SK-N-SH (cell line): Measurements from ENCODE around the gene CEP70. TPM values are rescaled to one million over a fixed set of nuclear protein-coding genes. Genes with fewer than 3 reads are reported as not detected.
"Not testable (repeated sequence)": the region's sequence is repeated elsewhere in the genome, so short reads cannot be mapped to it uniquely, and the experiment has no call there.

Experiments used
- CTCF ChIA-PET: fragments of 300-600, 350-600 bp; formaldehyde crosslinking; extraction: SDS; loops from one replicate; lab custom pipeline; 2021; lab: Yijun Ruan, JAX
- POLR2A ChIA-PET: fragments of 350-600 bp; sonication (Branson Sonifier 250); formaldehyde crosslinking; extraction: SDS; loops from one replicate; lab custom pipeline; 2020; ENCODE audit warnings: antibody characterized with exemption, inconsistent platforms; lab: Yijun Ruan, JAX
- DNase-seq: peaks from one replicate; pipeline ENCODE4 v3.0.0; 2012
- H2AFZ ChIP-seq: fragments of 200-600 bp; sonication (generic); 2 replicates; pipeline ENCODE4 v1.8.1; 2016; ENCODE audit warnings: antibody characterized with exemption, mild to moderate bottlenecking, low read depth
- H3F3A ChIP-seq: fragments of 200-600 bp; sonication (generic); replicated peaks from 2 replicates; pipeline ENCODE3; 2016; ENCODE audit warnings: antibody characterized with exemption, mild to moderate bottlenecking; ENCODE audit not compliant: insufficient read depth
- H3K27ac ChIP-seq, 2 experiments: fragments of 200-500 bp in 1 of 2; fragments of 200-600 bp in 1 of 2; sonication (Bioruptor generic) in 1 of 2; sonication (generic), shearing (Covaris generic) in 1 of 2; 2 replicates each; pipeline versions ENCODE4 v1.5.1 to v1.6.1; 2014 to 2016; ENCODE audit warnings: low read depth in 2 of 2, inconsistent platforms in 1 of 2, low read length in 1 of 2, mild to moderate bottlenecking in 1 of 2, mixed read lengths in 1 of 2
- H3K27me3 ChIP-seq: fragments of 200-600 bp; sonication (generic), shearing (Covaris generic); 2 replicates; pipeline ENCODE4 v1.6.1; 2016; ENCODE audit warnings: mixed run types; ENCODE audit not compliant: insufficient read depth
- H3K36me3 ChIP-seq, 2 experiments: fragments of 200-500 bp in 1 of 2; fragments of 200-600 bp in 1 of 2; sonication (Bioruptor generic) in 1 of 2; sonication (generic) in 1 of 2; replicated peaks in 1 of 2; 2 replicates each; pipeline versions ENCODE3 to v1.5.1; 2014 to 2016; ENCODE audit warnings: low read length in 1 of 2, mild to moderate bottlenecking in 1 of 2; ENCODE audit not compliant: insufficient read depth in 2 of 2, control insufficient read depth in 1 of 2
- H3K4me1 ChIP-seq, 2 experiments: fragments of 200-500 bp in 1 of 2; fragments of 200-600 bp in 1 of 2; sonication (Bioruptor generic) in 1 of 2; sonication (generic), shearing (Covaris generic) in 1 of 2; 2 replicates each; pipeline versions ENCODE4 v1.5.1 to v1.6.1; 2014 to 2016; ENCODE audit warnings: low read depth in 1 of 2, low read length in 1 of 2, mixed run types in 1 of 2; ENCODE audit not compliant: insufficient read depth in 2 of 2, control insufficient read depth in 1 of 2
- H3K4me2 ChIP-seq: fragments of 200-600 bp; sonication (generic), shearing (Covaris generic); 2 replicates; pipeline ENCODE4 v1.6.1; 2017; ENCODE audit warnings: mixed run types
- H3K4me3 ChIP-seq, 2 experiments: fragments of 200-500 bp in 1 of 2; fragments of 200-600 bp in 1 of 2; sonication (Bioruptor generic) in 1 of 2; sonication (generic), shearing (Covaris generic) in 1 of 2; 2 replicates each; pipeline versions ENCODE4 v1.5.1 to v1.8.1; 2014 to 2016; ENCODE audit warnings: low read depth in 2 of 2, inconsistent platforms in 1 of 2, low read length in 1 of 2, mild to moderate bottlenecking in 1 of 2, mixed read lengths in 1 of 2, moderate library complexity in 1 of 2
- H3K79me2 ChIP-seq: fragments of 200-600 bp; sonication (generic); 2 replicates; pipeline ENCODE4 v1.8.1; 2017; ENCODE audit warnings: mild to moderate bottlenecking; ENCODE audit not compliant: insufficient read depth
- H3K9ac ChIP-seq: fragments of 200-600 bp; sonication (generic); 2 replicates; pipeline ENCODE4 v1.6.1; 2017; ENCODE audit warnings: mixed run types
- H3K9me2 ChIP-seq: fragments of 200-600 bp; sonication (generic); 2 replicates; pipeline ENCODE4 v1.6.1; 2017; ENCODE audit warnings: mixed run types
- H3K9me3 ChIP-seq: fragments of 200-600 bp; sonication (generic); 2 replicates; pipeline ENCODE4 v1.6.1; 2017; ENCODE audit warnings: mixed run types, mild to moderate bottlenecking, moderate library complexity
- H4K20me1 ChIP-seq: fragments of 200-600 bp; sonication (generic); 2 replicates; pipeline ENCODE4 v1.6.1; 2017; ENCODE audit warnings: mild to moderate bottlenecking, mixed run types; ENCODE audit not compliant: insufficient read depth
- FOSL2 ChIP-seq: IDR thresholded peaks from 2 replicates; pipeline ENCODE4 v1.4.0; 2012; ENCODE audit warnings: low read depth, mild to moderate bottlenecking, moderate library complexity, borderline replicate concordance
- GATA2 ChIP-seq: sonication (generic); formaldehyde crosslinking; IDR thresholded peaks from 2 replicates; pipeline ENCODE4 v1.5.0; 2020; ENCODE audit warnings: mild to moderate bottlenecking, missing genetic modification reagents
- NRF1 ChIP-seq: IDR thresholded peaks from 2 replicates; pipeline ENCODE4 v1.6.1; 2012; ENCODE audit warnings: low read depth, mild to moderate bottlenecking, low read length
- RAD21 ChIP-seq: IDR thresholded peaks from 2 replicates; pipeline ENCODE4 v1.6.1; 2012; ENCODE audit warnings: mild to moderate bottlenecking, low read length
- RFX5 ChIP-seq: IDR thresholded peaks from 2 replicates; pipeline ENCODE4 v1.6.1; 2012; ENCODE audit warnings: mild to moderate bottlenecking, improper control_type of control experiment, low read length
- WGBS: methylation state at CpG from one replicate; pipeline ENCODE4 v1.1.6; 2017; ENCODE audit warnings: low lambda C conversion rate; 5-methylcytosine and 5-hydroxymethylcytosine counted together
- polyA plus RNA-seq, 3 experiments: library from polyadenylated mRNA; depleted of rRNA; stranded (reverse); fragments of >200 nt; gene quantifications; 2 replicates each; pipeline ENCODE4 v1.2.3, GENCODE V29; 2012
- TF ChIP-seq, protein P1 (sequence below): IDR thresholded peaks from 2 replicates; pipeline ENCODE4 v1.4.0; 2012; ENCODE audit warnings: low read depth, borderline replicate concordance
- TF ChIP-seq, protein P2 (sequence below): IDR thresholded peaks from 2 replicates; pipeline ENCODE4; 2012

CEP70 gene
- polyA plus RNA-seq, 1 of the 3 experiments (the other 2 are of a cell fraction): 3.7 TPM

DNA sequence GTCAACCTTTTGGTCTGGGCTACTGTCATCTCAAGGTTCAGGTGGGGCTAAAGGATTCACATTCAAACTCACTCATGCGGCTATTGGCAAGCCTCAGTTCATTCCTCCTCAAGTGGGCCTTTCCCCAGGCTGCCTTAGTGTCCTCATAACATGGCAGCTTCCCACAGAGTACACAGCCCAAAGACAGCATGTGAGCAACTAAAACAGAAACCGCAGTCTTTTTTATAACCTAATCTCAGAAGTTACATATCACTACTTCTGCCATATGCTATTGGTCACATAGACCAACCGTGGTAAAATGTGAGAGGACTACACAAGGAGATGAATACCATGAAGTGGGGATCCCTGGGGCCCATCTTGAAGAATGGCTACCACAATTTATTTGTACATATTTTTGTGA, 4.5 kb upstream of the CEP70 start:
- no peaks in the 10 kb centered on the region for H4K20me1 ChIP-seq
- H3K36me3 ChIP-seq: no peaks in the 10 kb centered on the region
- CTCF ChIA-PET: interaction anchor here (1.1 to 4.8 kb wide), 3 partner anchors 317 to 325 kb away, joined by 6 to 51 read pairs (median 9); no protein-coding TSS in a partner anchor
- no peaks in the 10 kb centered on the region for H3K9me3 ChIP-seq
- POLR2A ChIA-PET: no interaction called here
- H3K79me2 ChIP-seq: no peaks in the 10 kb centered on the region
- no peak overlapping the region for H3K9ac ChIP-seq
- peaks cover 0 to under 1% of the 10 kb centered on the region in 2 experiments; a peak in 1 of 4 replicates for H3K4me1 ChIP-seq
- H3K9me2 ChIP-seq: no peaks in the 10 kb centered on the region
- no peak for DNase-seq
- no peaks in the 10 kb centered on the region for H3F3A ChIP-seq
- no peak overlapping the region for H2AFZ ChIP-seq
- H3K4me2 ChIP-seq: no peak overlapping the region
- H3K4me3 ChIP-seq: no peak overlapping the region
- 79% methylated on average over 3 of the region's 3 CpGs for WGBS
- H3K27ac ChIP-seq: no peak overlapping the region
- no peaks in the 10 kb centered on the region for H3K27me3 ChIP-seq
- TF ChIP-seq RFX5: no peak
- TF ChIP-seq GATA2: no peak
- no peak for TF ChIP-seq FOSL2
- TF ChIP-seq, protein P1, sequence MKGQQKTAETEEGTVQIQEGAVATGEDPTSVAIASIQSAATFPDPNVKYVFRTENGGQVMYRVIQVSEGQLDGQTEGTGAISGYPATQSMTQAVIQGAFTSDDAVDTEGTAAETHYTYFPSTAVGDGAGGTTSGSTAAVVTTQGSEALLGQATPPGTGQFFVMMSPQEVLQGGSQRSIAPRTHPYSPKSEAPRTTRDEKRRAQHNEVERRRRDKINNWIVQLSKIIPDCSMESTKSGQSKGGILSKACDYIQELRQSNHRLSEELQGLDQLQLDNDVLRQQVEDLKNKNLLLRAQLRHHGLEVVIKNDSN: no peak

DNA sequence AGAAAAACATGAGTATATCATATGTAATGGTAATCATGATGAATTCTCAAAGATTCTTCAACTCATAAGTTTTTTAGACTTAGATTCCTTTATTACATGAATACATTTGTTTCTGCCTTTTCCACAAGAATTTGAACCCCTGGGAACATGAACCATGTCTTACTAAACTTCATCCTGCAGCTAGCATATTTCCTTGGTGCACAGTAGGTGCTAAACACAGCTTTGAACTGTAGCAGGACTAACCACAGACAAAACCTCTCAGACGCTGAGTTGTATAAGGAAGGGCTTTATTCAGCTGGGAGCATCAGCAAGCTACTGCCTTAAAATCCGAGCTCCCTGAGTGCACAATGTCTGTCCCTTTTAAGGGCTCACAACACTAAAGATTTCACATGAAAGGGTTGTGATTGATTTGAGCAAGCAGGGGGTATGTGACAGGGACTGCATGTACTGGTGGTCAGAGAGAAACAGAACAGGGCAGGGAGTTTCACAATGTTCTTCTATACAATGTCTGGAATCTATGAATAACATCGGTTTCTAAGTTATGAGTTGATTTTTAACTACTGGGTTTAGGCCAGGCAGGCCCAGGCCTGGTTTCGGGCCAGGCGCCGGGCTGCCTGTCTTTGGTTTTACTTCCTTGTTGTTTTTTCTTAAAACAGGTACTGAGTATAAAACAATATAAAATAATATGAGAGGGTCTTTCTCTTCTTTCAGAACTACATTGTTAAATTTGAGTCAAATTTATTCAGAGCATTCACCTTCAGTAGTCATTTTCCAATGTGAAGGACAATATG, 3.3 kb upstream of the CEP70 start:
- H3K4me3 ChIP-seq, H3K79me2 ChIP-seq, H3K9ac ChIP-seq, H3K4me1 ChIP-seq, DNase-seq, H3F3A ChIP-seq, H3K27me3 ChIP-seq, H4K20me1 ChIP-seq, H3K9me3 ChIP-seq, POLR2A ChIA-PET, H2AFZ ChIP-seq, H3K4me2 ChIP-seq, H3K9me2 ChIP-seq, H3K36me3 ChIP-seq, H3K27ac ChIP-seq: not testable (repeated sequence)
- CTCF ChIA-PET: interaction anchor here (1.1 to 4.8 kb wide), 2 partner anchors 318 to 326 kb away, joined by 6 to 51 read pairs; no protein-coding TSS in a partner anchor
- WGBS: 72% methylated on average over 6 of the region's 6 CpGs

DNA sequence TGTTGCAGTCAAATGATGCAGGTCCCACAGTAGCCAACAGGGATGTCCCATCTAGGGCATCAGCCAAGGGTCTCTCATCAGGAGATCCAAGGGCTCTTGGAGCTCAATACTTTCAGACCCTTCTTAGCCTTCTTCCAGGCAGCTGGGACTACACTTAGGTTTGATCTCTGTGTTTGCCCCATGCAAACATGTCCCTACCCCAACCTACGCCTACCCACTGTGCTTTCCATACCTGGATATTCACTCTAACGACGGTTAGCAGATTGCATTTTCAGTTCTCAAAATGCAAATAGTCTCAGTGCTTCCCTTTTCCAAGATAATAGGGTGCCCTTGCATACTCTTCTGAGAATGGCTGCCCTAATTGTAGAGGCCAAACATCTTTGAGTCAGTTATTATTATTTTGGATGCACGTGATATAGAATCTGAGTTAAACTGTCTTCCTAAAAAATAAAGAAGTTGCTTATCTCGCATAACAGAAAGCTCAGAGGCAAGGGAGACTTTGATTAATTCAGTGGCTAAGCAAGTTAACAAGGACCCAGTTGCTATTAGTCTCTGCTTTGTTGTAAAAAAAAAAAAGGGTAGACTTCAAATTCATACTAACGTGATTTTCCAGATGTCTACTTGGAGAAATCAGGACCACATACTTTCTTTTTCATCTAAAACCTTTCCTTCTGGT, 1.0 kb upstream of the CEP70 start:
- H3K4me2 ChIP-seq: peak overlapping the region; percentile 90
- 31% methylated on average over 6 of the region's 6 CpGs for WGBS
- H4K20me1 ChIP-seq: no peaks in the 10 kb centered on the region
- TF ChIP-seq, protein P2, sequence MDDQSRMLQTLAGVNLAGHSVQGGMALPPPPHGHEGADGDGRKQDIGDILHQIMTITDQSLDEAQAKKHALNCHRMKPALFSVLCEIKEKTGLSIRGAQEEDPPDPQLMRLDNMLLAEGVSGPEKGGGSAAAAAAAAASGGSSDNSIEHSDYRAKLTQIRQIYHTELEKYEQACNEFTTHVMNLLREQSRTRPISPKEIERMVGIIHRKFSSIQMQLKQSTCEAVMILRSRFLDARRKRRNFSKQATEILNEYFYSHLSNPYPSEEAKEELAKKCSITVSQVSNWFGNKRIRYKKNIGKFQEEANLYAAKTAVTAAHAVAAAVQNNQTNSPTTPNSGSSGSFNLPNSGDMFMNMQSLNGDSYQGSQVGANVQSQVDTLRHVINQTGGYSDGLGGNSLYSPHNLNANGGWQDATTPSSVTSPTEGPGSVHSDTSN: no peak
- no peak for TF ChIP-seq RAD21
- TF ChIP-seq NRF1: no peak
- H3K79me2 ChIP-seq: no peaks in the 10 kb centered on the region
- POLR2A ChIA-PET: interaction anchor here (1.0 to 2.7 kb wide), 3 partner anchors 14 to 408 kb away, joined by 3 to 15 read pairs (median 15); partner anchors contain the start of genes ARMC8 and FAIM
- H3K36me3 ChIP-seq: peaks cover 0 to 5% of the 10 kb centered on the region in 2 experiments
- no peak overlapping the region for H3K9ac ChIP-seq
- CTCF ChIA-PET: interaction anchor here (0.6 to 7.5 kb wide), 35 partner anchors 8 to 734 kb away, joined by 3 to 272 read pairs (median 4); partner anchors contain the start of genes FAIM and PIK3CB
- H2AFZ ChIP-seq: no peak overlapping the region
- H3K27me3 ChIP-seq: no peaks in the 10 kb centered on the region
- no peaks in the 10 kb centered on the region for H3K9me3 ChIP-seq
- peak overlapping the region; percentile 79 to 92; a peak in 3 of 4 replicates for H3K4me3 ChIP-seq
- H3K9me2 ChIP-seq: no peaks in the 10 kb centered on the region
- H3F3A ChIP-seq: no peaks in the 10 kb centered on the region
- DNase-seq: no peak
- H3K27ac ChIP-seq: no peak overlapping the region; a peak in 1 of 4 replicates
- peaks cover 0 to 7% of the 10 kb centered on the region in 2 experiments; a peak in 2 of 4 replicates for H3K4me1 ChIP-seq
